Esophagus squamous epithelium (tissue), 5 donors: Measurements from ENCODE around the gene CMYA5. TPM values are rescaled to one million over a fixed set of nuclear protein-coding genes. Genes with fewer than 3 reads are reported as not detected.
"Not testable (repeated sequence)": the region's sequence is repeated elsewhere in the genome, so short reads cannot be mapped to it uniquely, and the experiment has no call there.

Source experiments
- DNase-seq: peaks from one replicate; lab custom pipeline; 2025; lab: John Stamatoyannopoulos, UW
- H3K27ac ChIP-seq, 4 donors: fragments of 200-600 bp; sonication (generic); one replicate each; pipeline ENCODE4 v1.5.1; 2016 to 2019; ENCODE audit warnings: mild to moderate bottlenecking in 1 of 4
- H3K27me3 ChIP-seq, 4 donors: fragments of 200-600 bp; sonication (generic); 1 replicate in 3 of 4; 2 replicates in 1 of 4; pipeline versions ENCODE4 v1.5.1 to v1.6.0; 2017 to 2021; ENCODE audit warnings: antibody characterized with exemption in 1 of 4
- H3K36me3 ChIP-seq, 3 donors: fragments of 200-600 bp; sonication (generic); one replicate each; pipeline ENCODE4 v1.5.1; 2016 to 2019
- H3K4me1 ChIP-seq, 3 donors: fragments of 200-600 bp; sonication (generic); one replicate each; pipeline ENCODE4 v1.5.1; 2017 to 2019
- H3K4me3 ChIP-seq, 4 donors: fragments of 200-600 bp; sonication (generic); 1 replicate in 3 of 4; 2 replicates in 1 of 4; pipeline ENCODE4 v1.5.1; 2016 to 2019; ENCODE audit warnings: mild to moderate bottlenecking in 2 of 4, moderate library complexity in 1 of 4
- H3K9me3 ChIP-seq, 3 donors: fragments of 200-600 bp; sonication (generic); one replicate each; pipeline ENCODE4 v1.5.1; 2016 to 2019
- CTCF ChIP-seq, 6 experiments: fragments of 450-650 bp in 4 of 6; fragments of 200-600 bp in 2 of 6; sonication (generic) in 2 of 6; IDR thresholded peaks; one replicate each; pipeline ENCODE4 v1.5.1; 2016 to 2019; ENCODE audit warnings: antibody characterized with exemption in 6 of 6, mild to moderate bottlenecking in 4 of 6, moderate library complexity in 4 of 6
- POLR2A ChIP-seq, 4 donors: fragments of 450-650 bp; IDR thresholded peaks; one replicate each; pipeline ENCODE4 v1.6.1; 2017; ENCODE audit warnings: antibody characterized with exemption in 4 of 4, mild to moderate bottlenecking in 4 of 4, moderate library complexity in 3 of 4
- WGBS, 2 donors: methylation state at CpG; one replicate each; pipeline ENCODE4 v1.1.5; 2018; 5-methylcytosine and 5-hydroxymethylcytosine counted together
- intact Hi-C: fragments of 100-400 bp; cut with DNase I; formaldehyde crosslinking; loops from one replicate; pipeline ENCODE4 v1.15.0; 2022
- total RNA-seq, 4 donors: library from RNA; depleted of rRNA; stranded (reverse); fragments of >200 nt; gene quantifications; one replicate each; pipeline ENCODE4 v1.1.0, GENCODE V29; 2016
- donor health status: DM: yes; HTN: yes; CAD: no.

The CMYA5 gene
- total RNA-seq, 4 donors from 2014 or later = 0.11 to 3.6 (median 0.81) TPM

GRCh38 chr5:79754865-79755555, 65.4 kb downstream of the CMYA5 start:
- Histone ChIP-seq H3K4me1 (no peaks in the 10 kb centered on the region), H3K4me3 (no peak overlapping the region), H3K27me3 (no peaks in the 10 kb centered on the region), H3K9me3 (no peaks in the 10 kb centered on the region), H3K36me3 (no peaks in the 10 kb centered on the region), H3K27ac (no peak overlapping the region)
- WGBS, 2 donors = 82 to 89% methylated on average over 7 of the region's 7 CpGs
- DNase-seq = no peak
- no peak for TF ChIP-seq POLR2A (IDR thresholded peaks at IDR 0.05)
- TF ChIP-seq CTCF (IDR thresholded peaks at IDR 0.05) = no peak
- intact Hi-C loops = no loop called here

- TF ChIP-seq CTCF (IDR thresholded peaks at IDR 0.05) = no peak
- H3K9me3 ChIP-seq = no peaks in the 10 kb centered on the region
- no peak overlapping the region for H3K27ac ChIP-seq
- DNase-seq = no peak
- no peaks in the 10 kb centered on the region for H3K36me3 ChIP-seq
- H3K4me3 ChIP-seq = no peak overlapping the region
- H3K27me3 ChIP-seq = no peaks in the 10 kb centered on the region
- H3K4me1 ChIP-seq = no peaks in the 10 kb centered on the region
- 72 to 82% methylated on average over 4 of the region's 4 CpGs for WGBS, 2 donors
- intact Hi-C loops = no loop called here
Observed at GRCh38 chr5:79756076-79756475, 66.4 kb downstream of the CMYA5 start.

- H3K4me1 ChIP-seq = no peaks in the 10 kb centered on the region
- no peak overlapping the region for H3K4me3 ChIP-seq
- TF ChIP-seq POLR2A (IDR thresholded peaks at IDR 0.05) (no peak), CTCF (IDR thresholded peaks at IDR 0.05) (no peak)
- H3K27me3 ChIP-seq = no peaks in the 10 kb centered on the region
- intact Hi-C loops = no loop called here
- no peaks in the 10 kb centered on the region for H3K36me3 ChIP-seq
- no peak overlapping the region for H3K27ac ChIP-seq
- no peak for DNase-seq
- H3K9me3 ChIP-seq = no peaks in the 10 kb centered on the region
- 56 to 82% methylated on average over 2 of the region's 2 CpGs for WGBS, 2 donors
Observed at GRCh38 chr5:79759436-79759835, 69.8 kb downstream of the CMYA5 start.

- Histone ChIP-seq H3K4me1 (no peaks in the 10 kb centered on the region), H3K36me3 (no peaks in the 10 kb centered on the region), H3K27me3 (no peaks in the 10 kb centered on the region), H3K4me3 (no peak overlapping the region), H3K9me3 (no peaks in the 10 kb centered on the region), H3K27ac (no peak overlapping the region)
- DNase-seq = no peak
- intact Hi-C loops = no loop called here
- 92% methylated on average over 1 of the region's 1 CpG for WGBS, 2 donors
- TF ChIP-seq CTCF (IDR thresholded peaks at IDR 0.05) (no peak), POLR2A (IDR thresholded peaks at IDR 0.05) (no peak)
Observed at GRCh38 chr5:79759848-79760247, 70.2 kb downstream of the CMYA5 start.

- Histone ChIP-seq H3K27ac (no peak overlapping the region), H3K27me3 (no peaks in the 10 kb centered on the region), H3K9me3 (no peaks in the 10 kb centered on the region), H3K4me1 (no peaks in the 10 kb centered on the region), H3K4me3 (no peak overlapping the region), H3K36me3 (no peaks in the 10 kb centered on the region)
- 93 to 94% methylated on average over 7 to 9 of the region's 10 CpGs for WGBS, 2 donors
- intact Hi-C loops = no loop called here
- no peak for TF ChIP-seq POLR2A (IDR thresholded peaks at IDR 0.05)
- TF ChIP-seq CTCF (IDR thresholded peaks at IDR 0.05) = no peak
- DNase-seq = no peak
Observed at GRCh38 chr5:79762929-79763328, 73.3 kb downstream of the CMYA5 start.

GRCh38 chr5:79764147-79764546, 74.5 kb downstream of the CMYA5 start:
- H3K27me3 ChIP-seq, H3K9me3 ChIP-seq, DNase-seq, H3K4me3 ChIP-seq, H3K36me3 ChIP-seq, intact Hi-C loops, H3K4me1 ChIP-seq, H3K27ac ChIP-seq: not testable (repeated sequence)
- 87 to 91% methylated on average over 3 of the region's 3 CpGs for WGBS, 2 donors
